GM23338 (cell line): ENCODE data around the gene LATS2. TPM values are rescaled to one million over a fixed set of nuclear protein-coding genes. Genes with fewer than 3 reads are reported as not detected.
A peak's percentile ranks its signal among the peaks of the same experiment; 100 is the strongest.
"Not testable (repeated sequence)": the region's sequence is repeated elsewhere in the genome, so short reads cannot be mapped to it uniquely, and the experiment has no call there.

Experiments
- ATAC-seq: fragments of 200-7000 bp; cut with Tn5 transposase; 3 replicates; pipeline ENCODE4 v1.9.1; 2020
- DNase-seq: peaks from one replicate; pipeline ENCODE4 v3.0.0-alpha.2; 2015; ENCODE audit warnings: low spot score
- H2AFZ ChIP-seq: fragments of 200-600 bp; sonication (generic); 2 replicates; pipeline ENCODE4 v1.8.0; 2016; ENCODE audit warnings: antibody characterized with exemption, mild to moderate bottlenecking, moderate library complexity
- H3F3A ChIP-seq: fragments of 200-600 bp; sonication (generic); replicated peaks from 2 replicates; pipeline ENCODE4 v1.8.0; 2017; ENCODE audit warnings: antibody characterized with exemption, mixed run types, low read depth
- H3K27ac ChIP-seq: fragments of 200-600 bp; sonication (generic); 2 replicates; pipeline ENCODE4 v1.6.1; 2016; ENCODE audit warnings: low read depth
- H3K27me3 ChIP-seq: fragments of 200-600 bp; sonication (generic); 2 replicates; pipeline ENCODE4 v1.8.0; 2016; ENCODE audit warnings: mild to moderate bottlenecking, mixed run types, moderate library complexity; ENCODE audit not compliant: insufficient read depth
- H3K36me3 ChIP-seq: fragments of 200-600 bp; sonication (generic); 2 replicates; pipeline ENCODE4 v1.8.0; 2016; ENCODE audit warnings: mild to moderate bottlenecking; ENCODE audit not compliant: insufficient read depth
- H3K4me1 ChIP-seq: fragments of 200-600 bp; sonication (generic); 2 replicates; pipeline ENCODE4 v1.8.0; 2016; ENCODE audit warnings: mild to moderate bottlenecking, moderate library complexity; ENCODE audit not compliant: insufficient read depth
- H3K4me2 ChIP-seq: fragments of 200-600 bp; sonication (generic); 2 replicates; pipeline ENCODE4 v1.7.1; 2017; ENCODE audit warnings: mixed run types
- H3K4me3 ChIP-seq: fragments of 200-600 bp; sonication (generic); 2 replicates; pipeline ENCODE4 v1.6.1; 2016; ENCODE audit warnings: mixed run types
- H3K79me2 ChIP-seq: fragments of 200-600 bp; sonication (generic); replicated peaks from 2 replicates; pipeline ENCODE4 v1.8.0; 2017; ENCODE audit warnings: mild to moderate bottlenecking; ENCODE audit not compliant: insufficient read depth
- H3K9me2 ChIP-seq: fragments of 200-600 bp; sonication (generic); 2 replicates; pipeline ENCODE4 v1.8.0; 2017; ENCODE audit not compliant: insufficient read depth
- H4K20me1 ChIP-seq: fragments of 200-600 bp; sonication (generic); replicated peaks from 2 replicates; pipeline ENCODE4 v1.8.0; 2017; ENCODE audit warnings: mild to moderate bottlenecking; ENCODE audit not compliant: insufficient read depth
- H3K27ac Mint-ChIP-seq: 2 replicates; pipeline ENCODE4 v1.8.0; 2020; ENCODE audit warnings: inconsistent platforms, mild to moderate bottlenecking, moderate library complexity, mixed read lengths
- H3K27me3 Mint-ChIP-seq: 3 replicates; pipeline ENCODE4 v1.8.0; 2022; ENCODE audit warnings: low read depth, mild to moderate bottlenecking, moderate library complexity, mixed read lengths, inconsistent platforms; ENCODE audit not compliant: insufficient read depth, poor library complexity
- H3K36me3 Mint-ChIP-seq: 3 replicates; pipeline ENCODE4 v1.8.0; 2021; ENCODE audit warnings: low read depth, mild to moderate bottlenecking, inconsistent platforms, moderate library complexity, mixed read lengths
- H3K4me1 Mint-ChIP-seq: 3 replicates; pipeline ENCODE4 v1.8.0; 2020; ENCODE audit warnings: mild to moderate bottlenecking, inconsistent platforms, mixed read lengths
- H3K4me3 Mint-ChIP-seq: 3 replicates; pipeline ENCODE4 v1.8.0; 2021; ENCODE audit warnings: moderate library complexity, mild to moderate bottlenecking, inconsistent platforms, mixed read lengths
- H3K9me3 Mint-ChIP-seq: 3 replicates; pipeline ENCODE4 v1.8.0; 2020; ENCODE audit warnings: moderate library complexity, mild to moderate bottlenecking, inconsistent platforms, mixed read lengths
- CREB1 ChIP-seq: fragments of 250-450 bp; sonication (Bioruptor Pico); IDR thresholded peaks from 2 replicates; pipeline ENCODE4 v1.5.0; 2020; ENCODE audit warnings: low read depth, mild to moderate bottlenecking, moderate library complexity
- CTCF ChIP-seq, 2 experiments: fragments of 200-600 bp in 1 of 2; sonication (generic) in 1 of 2; conservative IDR thresholded peaks; 2 replicates each; pipeline versions ENCODE4 v1.5.1 to v1.6.1; 2016 to 2017; ENCODE audit warnings: antibody characterized with exemption in 2 of 2, low read depth in 2 of 2, mild to moderate bottlenecking in 2 of 2, moderate library complexity in 1 of 2
- EZH2phosphoT487 ChIP-seq: fragments of 200-600 bp; sonication (generic); IDR thresholded peaks from one replicate; pipeline ENCODE4 v1.8.1; 2018; ENCODE audit warnings: antibody characterized with exemption; ENCODE audit not compliant: unreplicated experiment
- JUNB ChIP-seq: IDR thresholded peaks from one replicate; pipeline ENCODE4 v1.6.1; 2016; ENCODE audit warnings: antibody characterized with exemption; ENCODE audit not compliant: unreplicated experiment
- NANOG ChIP-seq: IDR thresholded peaks from 2 replicates; pipeline ENCODE4 v1.6.1; 2016; ENCODE audit warnings: antibody characterized with exemption, borderline replicate concordance
- REST ChIP-seq: IDR thresholded peaks from one replicate; pipeline ENCODE4 v1.6.1; 2018; ENCODE audit warnings: antibody characterized with exemption; ENCODE audit not compliant: unreplicated experiment
- polyA plus RNA-seq: library from polyadenylated mRNA; unstranded; fragments of >200 nt; fragmentation: Nextera tagmentation; extraction: Ambion mirVana; gene quantifications from 2 replicates; pipeline ENCODE4 v1.2.1, GENCODE V29; 2016
- total RNA-seq: library from RNA; depleted of rRNA; stranded (reverse); fragments of >200 nt; shearing (Covaris generic); gene quantifications from 2 replicates; pipeline ENCODE4 v1.2.3, GENCODE V29; 2014

LATS2 gene
- total and polyA plus RNA-seq, 2 experiments from 2014 or later, result 10.5 to 25.4 TPM

GRCh38 chr13:20927596-20928257 lies 133.7 kb downstream of the LATS2 start (continued):
- no peak for TF ChIP-seq EZH2phosphoT487
- no peak for TF ChIP-seq JUNB
- TF ChIP-seq NANOG, result no peak
- TF ChIP-seq REST, result no peak
- no peak for TF ChIP-seq CREB1 (CRISPR knock-in tag)
- no peak for TF ChIP-seq CTCF (conservative IDR thresholded peaks at IDR 0.05; ENCODE audit: low read depth in 2 of 2)

- not testable (repeated sequence) for H3K9me3 Mint-ChIP-seq, H3K36me3 Mint-ChIP-seq, H3K27me3 Mint-ChIP-seq, H3K4me1 ChIP-seq, H3K4me3 Mint-ChIP-seq, H3F3A ChIP-seq, H2AFZ ChIP-seq, H3K36me3 ChIP-seq, H3K79me2 ChIP-seq, H4K20me1 ChIP-seq, DNase-seq, H3K27ac Mint-ChIP-seq, H3K9me2 ChIP-seq, H3K27ac ChIP-seq, H3K4me3 ChIP-seq, H3K4me1 Mint-ChIP-seq, H3K4me2 ChIP-seq, H3K27me3 ChIP-seq, ATAC-seq
These were observed 136.0 kb downstream of the LATS2 start for GRCh38 chr13:20925395-20925790.

- H2AFZ ChIP-seq, result no peak overlapping the region
These were observed 136.5 kb downstream of the LATS2 start for GRCh38 chr13:20924758-20925394.

More at GRCh38 chr13:20924758-20925394, 136.5 kb downstream of the LATS2 start:
- peak; percentile 88 for ATAC-seq
- Histone ChIP-seq H3K4me2 (no peak overlapping the region), H4K20me1 (no peaks in the 10 kb centered on the region), H3K36me3 (no peaks in the 10 kb centered on the region), H3K4me3 (no peak overlapping the region), H3K27me3 (no peaks in the 10 kb centered on the region), H3F3A (no peaks in the 10 kb centered on the region), H3K79me2 (no peaks in the 10 kb centered on the region), H3K4me1 (peaks cover 6% of the 10 kb centered on the region; the same call in 1 of the 2 replicates), H3K9me2 (no peaks in the 10 kb centered on the region), H3K27ac (no peak overlapping the region)
- Mint-ChIP-seq H3K27ac (no peak overlapping the region), H3K4me1 (peaks cover 6% of the 10 kb centered on the region; the same call in 1 of the 3 replicates), H3K36me3 (no peaks in the 10 kb centered on the region), H3K27me3 (no peaks in the 10 kb centered on the region), H3K4me3 (no peak overlapping the region), H3K9me3 (no peaks in the 10 kb centered on the region)
- peak; percentile 97 for DNase-seq
- no peak for TF ChIP-seq EZH2phosphoT487
- peak; percentile 86 to 98 for TF ChIP-seq CTCF (conservative IDR thresholded peaks at IDR 0.05; ENCODE audit: low read depth in 2 of 2)
